Transverse colon (tissue), 4 donors: Measurements from ENCODE around the gene ATP1A4. TPM values are rescaled to one million over a fixed set of nuclear protein-coding genes. Genes with fewer than 3 reads are reported as not detected.

Source experiments
- DNase-seq: peaks from one replicate; pipeline ENCODE4 v3.0.0-alpha.2; 2019
- H3K27ac ChIP-seq, 4 donors: fragments of 200-600 bp; sonication (generic); 2 replicates each; pipeline ENCODE4 v1.5.1; 2016 to 2018; ENCODE audit warnings: inconsistent platforms in 4 of 4
- H3K27me3 ChIP-seq: fragments of 200-600 bp; sonication (generic); 2 replicates; pipeline ENCODE4 v1.5.1; 2017; ENCODE audit warnings: inconsistent platforms
- H3K36me3 ChIP-seq, 4 donors: fragments of 200-600 bp; sonication (generic); 2 replicates each; pipeline ENCODE4 v1.5.1; 2017 to 2019; ENCODE audit warnings: inconsistent platforms in 4 of 4
- H3K4me1 ChIP-seq, 4 donors: fragments of 200-600 bp; sonication (generic); 2 replicates each; pipeline ENCODE4 v1.5.1; 2017 to 2020; ENCODE audit warnings: inconsistent platforms in 4 of 4
- H3K4me3 ChIP-seq, 4 donors: fragments of 200-600 bp; sonication (generic); 1 replicate in 1 of 4; 2 replicates in 3 of 4; pipeline versions ENCODE4 v1.5.1 to v1.6.1; 2017 to 2019; ENCODE audit warnings: inconsistent platforms in 4 of 4
- H3K9me3 ChIP-seq, 2 donors: fragments of 200-600 bp; sonication (generic); 2 replicates each; pipeline ENCODE4 v1.5.1; 2017 to 2019; ENCODE audit warnings: inconsistent platforms in 2 of 2
- EP300 ChIP-seq: sonication (generic); formaldehyde crosslinking; IDR thresholded peaks from one replicate; pipeline ENCODE4 v1.6.1; 2017; ENCODE audit warnings: antibody characterized with exemption, low read depth
- POLR2A ChIP-seq: fragments of 450-650 bp; IDR thresholded peaks from one replicate; pipeline ENCODE4 v1.6.1; 2016; ENCODE audit warnings: antibody characterized with exemption, mild to moderate bottlenecking, moderate library complexity
- POLR2AphosphoS5 ChIP-seq, 3 donors: sonication (generic); formaldehyde crosslinking; IDR thresholded peaks; one replicate each; pipeline ENCODE4 v1.6.1; 2016; ENCODE audit warnings: antibody characterized with exemption in 3 of 3
- WGBS, 2 donors: methylation state at CpG; one replicate each; pipeline ENCODE4 v1.1.5; 2018; ENCODE audit warnings: low coverage in 1 of 2; 5-methylcytosine and 5-hydroxymethylcytosine counted together
- in situ Hi-C, 4 donors: fragments of 200-750 bp; cut with MboI; loops; one replicate each; pipeline versions ENCODE4 v1.15.0 to v1.15.1; 2017; ENCODE audit warnings: low sequenced_read_pairs in 3 of 4, low pct_ligation_motif_present in 1 of 4, low pct_unique_long_range_greater_than_20kb in 1 of 4
- intact Hi-C: fragments of 100-400 bp; cut with DNase I; formaldehyde crosslinking; loops from one replicate; pipeline ENCODE4 v1.15.1; 2023; ENCODE audit warnings: low total_unique reads
- total RNA-seq, 4 donors: library from RNA; depleted of rRNA; stranded (reverse); fragments of >200 nt; gene quantifications; one replicate each; pipeline ENCODE4 v1.1.0, GENCODE V29; 2016
- TF ChIP-seq, protein P1 (sequence below), 5 experiments: fragments of 200-600 bp in 3 of 5; fragments of 450-650 bp in 2 of 5; sonication (generic) in 3 of 5; IDR thresholded peaks; 1 replicate in 2 of 5; 2 replicates in 3 of 5; pipeline ENCODE4 v1.5.1; 2016 to 2017; ENCODE audit warnings: antibody characterized with exemption in 5 of 5, inconsistent platforms in 3 of 5, mild to moderate bottlenecking in 2 of 5, moderate library complexity in 1 of 5

ATP1A4 gene
- total RNA-seq, 4 donors from 2014 or later, result 0.20 TPM; not detected in 3

- TF ChIP-seq, protein P1, sequence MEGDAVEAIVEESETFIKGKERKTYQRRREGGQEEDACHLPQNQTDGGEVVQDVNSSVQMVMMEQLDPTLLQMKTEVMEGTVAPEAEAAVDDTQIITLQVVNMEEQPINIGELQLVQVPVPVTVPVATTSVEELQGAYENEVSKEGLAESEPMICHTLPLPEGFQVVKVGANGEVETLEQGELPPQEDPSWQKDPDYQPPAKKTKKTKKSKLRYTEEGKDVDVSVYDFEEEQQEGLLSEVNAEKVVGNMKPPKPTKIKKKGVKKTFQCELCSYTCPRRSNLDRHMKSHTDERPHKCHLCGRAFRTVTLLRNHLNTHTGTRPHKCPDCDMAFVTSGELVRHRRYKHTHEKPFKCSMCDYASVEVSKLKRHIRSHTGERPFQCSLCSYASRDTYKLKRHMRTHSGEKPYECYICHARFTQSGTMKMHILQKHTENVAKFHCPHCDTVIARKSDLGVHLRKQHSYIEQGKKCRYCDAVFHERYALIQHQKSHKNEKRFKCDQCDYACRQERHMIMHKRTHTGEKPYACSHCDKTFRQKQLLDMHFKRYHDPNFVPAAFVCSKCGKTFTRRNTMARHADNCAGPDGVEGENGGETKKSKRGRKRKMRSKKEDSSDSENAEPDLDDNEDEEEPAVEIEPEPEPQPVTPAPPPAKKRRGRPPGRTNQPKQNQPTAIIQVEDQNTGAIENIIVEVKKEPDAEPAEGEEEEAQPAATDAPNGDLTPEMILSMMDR (IDR thresholded peaks at IDR 0.05), result no peak
- no peak for TF ChIP-seq POLR2AphosphoS5 (IDR thresholded peaks at IDR 0.05)
- no peak for TF ChIP-seq EP300
- no peak for TF ChIP-seq POLR2A
- H3K36me3 ChIP-seq, result no peaks in the 10 kb centered on the region
- H3K27ac ChIP-seq, result no peak overlapping the region
- in situ Hi-C loops (no loop called here), intact Hi-C loops (no loop called here)
- no peaks in the 10 kb centered on the region for H3K4me1 ChIP-seq
- no peak overlapping the region for H3K4me3 ChIP-seq
- 80 to 84% methylated on average over 1 to 20 of the region's 20 CpGs for WGBS, 2 donors
- DNase-seq, result no peak
- H3K9me3 ChIP-seq, result no peaks in the 10 kb centered on the region
- H3K27me3 ChIP-seq, result no peaks in the 10 kb centered on the region
Measured at GRCh38 chr1:160134791-160135572, 16.4 kb upstream of the ATP1A4 start.

DNA sequence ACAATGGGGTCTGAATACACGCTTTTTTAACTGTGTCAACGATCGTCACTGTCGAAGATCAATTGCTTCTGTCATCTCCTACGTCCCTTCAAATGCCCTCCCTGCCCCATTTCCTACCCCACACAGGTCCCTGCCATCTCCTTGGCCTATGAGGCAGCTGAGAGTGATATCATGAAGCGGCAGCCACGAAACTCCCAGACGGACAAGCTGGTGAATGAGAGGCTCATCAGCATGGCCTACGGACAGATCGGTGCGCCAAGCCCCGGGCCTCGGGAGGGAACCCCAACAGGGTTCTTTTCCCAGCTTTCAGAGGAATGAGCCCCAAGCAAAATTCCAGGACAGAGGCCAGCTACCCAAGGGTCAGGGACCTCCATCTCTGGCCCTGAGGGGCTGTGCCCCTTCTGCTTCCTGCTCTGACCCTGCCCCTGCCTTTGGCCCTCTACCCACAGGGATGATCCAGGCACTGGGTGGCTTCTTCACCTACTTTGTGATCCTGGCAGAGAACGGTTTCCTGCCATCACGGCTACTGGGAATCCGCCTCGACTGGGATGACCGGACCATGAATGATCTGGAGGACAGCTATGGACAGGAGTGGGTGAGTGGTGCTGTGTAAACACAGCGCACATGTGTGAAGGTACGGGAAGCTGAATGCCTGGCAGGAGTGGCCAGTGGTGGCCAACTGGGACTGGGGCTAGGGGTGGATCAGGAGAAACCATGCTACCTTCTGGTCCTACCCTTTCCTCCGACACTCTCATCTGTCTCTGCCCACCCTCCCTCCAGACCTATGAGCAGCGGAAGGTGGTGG lies 15.1 kb upstream of the ATP1A4 start:
- Histone ChIP-seq H3K36me3 (no peaks in the 10 kb centered on the region), H3K27ac (no peak overlapping the region), H3K4me1 (no peaks in the 10 kb centered on the region), H3K27me3 (no peaks in the 10 kb centered on the region), H3K9me3 (no peaks in the 10 kb centered on the region), H3K4me3 (no peak overlapping the region)
- in situ Hi-C loops (no loop called here), intact Hi-C loops (no loop called here)
- no peak for DNase-seq
- TF ChIP-seq POLR2A, result no peak
- 93% methylated on average over 22 of the region's 22 CpGs; no CpG with 5 or more reads in 1 of the 2 donors for WGBS, 2 donors

- 95% methylated on average over 5 of the region's 5 CpGs; no CpG with 5 or more reads in 1 of the 2 donors for WGBS, 2 donors
- H3K27ac ChIP-seq, result no peak overlapping the region
- intact Hi-C loops, result no loop called here
- H3K27me3 ChIP-seq, result no peaks in the 10 kb centered on the region
- no peaks in the 10 kb centered on the region for H3K9me3 ChIP-seq
- no peak for DNase-seq
- no peak overlapping the region for H3K4me3 ChIP-seq
- no peaks in the 10 kb centered on the region for H3K4me1 ChIP-seq
- in situ Hi-C loops, result no loop called here
- no peaks in the 10 kb centered on the region for H3K36me3 ChIP-seq
- TF ChIP-seq POLR2A (no peak), POLR2AphosphoS5 (IDR thresholded peaks at IDR 0.05) (no peak), EP300 (no peak)
Measured at GRCh38 chr1:160136926-160137200, 14.5 kb upstream of the ATP1A4 start.

DNA sequence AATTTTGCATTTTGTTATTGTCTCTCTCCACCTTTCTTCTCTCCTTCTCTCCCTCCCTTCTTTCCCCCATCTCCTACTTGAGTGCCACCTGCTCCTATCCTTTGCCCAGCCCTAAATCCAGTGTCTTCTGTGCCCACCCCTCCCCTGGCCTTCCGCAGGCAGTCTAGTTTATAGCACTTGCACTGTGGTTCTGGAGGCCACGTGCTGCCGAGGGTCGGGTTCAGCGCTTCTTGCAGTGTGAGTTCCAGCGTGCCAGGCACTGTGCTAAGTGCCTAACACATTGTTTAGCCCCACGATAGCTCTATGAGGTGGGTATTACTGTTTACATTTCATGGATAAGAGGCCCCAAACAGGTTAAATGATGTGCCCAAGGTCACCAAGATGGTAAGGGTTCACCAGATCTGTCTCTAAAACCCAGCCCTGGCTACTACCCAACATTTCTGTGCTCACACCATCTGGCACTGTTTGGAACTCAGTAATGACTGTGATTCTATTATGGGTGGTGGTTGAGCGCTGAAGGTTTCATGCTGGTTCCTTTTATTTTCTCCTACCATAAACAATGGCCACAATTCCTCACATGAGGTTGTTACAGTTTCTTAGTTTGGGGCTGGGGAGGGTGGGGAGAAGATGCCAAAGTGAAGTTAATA lies 14.1 kb upstream of the ATP1A4 start:
- no peaks in the 10 kb centered on the region for H3K9me3 ChIP-seq
- no peak overlapping the region for H3K27ac ChIP-seq
- H3K27me3 ChIP-seq, result no peaks in the 10 kb centered on the region
- H3K36me3 ChIP-seq, result no peaks in the 10 kb centered on the region
- no peak overlapping the region for H3K4me3 ChIP-seq
- in situ Hi-C loops, result no loop called here
- intact Hi-C loops, result no loop called here
- no peak for TF ChIP-seq POLR2AphosphoS5 (IDR thresholded peaks at IDR 0.05)
- TF ChIP-seq, protein P1 (IDR thresholded peaks at IDR 0.05), result no peak
- no peak for TF ChIP-seq EP300
- TF ChIP-seq POLR2A, result no peak
- 80 to 83% methylated on average over 3 to 8 of the region's 8 CpGs for WGBS, 2 donors
- no peaks in the 10 kb centered on the region for H3K4me1 ChIP-seq
- no peak for DNase-seq

- Histone ChIP-seq H3K27ac (no peak overlapping the region), H3K4me1 (no peaks in the 10 kb centered on the region), H3K9me3 (no peaks in the 10 kb centered on the region), H3K36me3 (no peaks in the 10 kb centered on the region), H3K4me3 (no peak overlapping the region), H3K27me3 (no peaks in the 10 kb centered on the region)
- no peak for DNase-seq
- intact Hi-C loops (no loop called here), in situ Hi-C loops (no loop called here)
- TF ChIP-seq, protein P1 (IDR thresholded peaks at IDR 0.05), result no peak
- no peak for TF ChIP-seq POLR2AphosphoS5 (IDR thresholded peaks at IDR 0.05)
- WGBS, 2 donors, result 85 to 86% methylated on average over 4 to 8 of the region's 8 CpGs
Measured at GRCh38 chr1:160139840-160140239, 11.6 kb upstream of the ATP1A4 start.
